HCT116 (cell line): ENCODE data around the gene GHR.

ENCODE experiments used
- CTCF ChIP-seq, 3 experiments: fragments of 200-600 bp in 1 of 3; sonication (generic) in 1 of 3; IDR thresholded peaks in 2 of 3; conservative IDR thresholded peaks in 1 of 3; 2 replicates each; pipeline ENCODE4 v1.5.1; 2012 to 2017; ENCODE audit warnings: low read depth in 2 of 3, low read length in 2 of 3, antibody characterized with exemption in 1 of 3, borderline replicate concordance in 1 of 3, control low read depth in 1 of 3, mild to moderate bottlenecking in 1 of 3, mixed read lengths in 1 of 3, mixed run types in 1 of 3, moderate library complexity in 1 of 3; ENCODE audit not compliant: insufficient read depth in 1 of 3
- FOSL1 ChIP-seq: IDR thresholded peaks from 2 replicates; pipeline ENCODE4 v1.6.1; 2012; ENCODE audit warnings: low read depth
- JUND ChIP-seq: IDR thresholded peaks from 2 replicates; pipeline ENCODE4 v1.6.1; 2012
- POLR2AphosphoS5 ChIP-seq: IDR thresholded peaks from 2 replicates; pipeline ENCODE4 v1.6.1; 2011; ENCODE audit warnings: mild to moderate bottlenecking, low read depth, low read length, moderate library complexity
- RAD21 ChIP-seq: IDR thresholded peaks from 2 replicates; pipeline ENCODE4 v1.6.1; 2012; ENCODE audit warnings: low read depth, mild to moderate bottlenecking
- YY1 ChIP-seq: IDR thresholded peaks from 2 replicates; pipeline ENCODE4 v1.6.1; 2011; ENCODE audit warnings: low read length, low read depth, moderate library complexity, mild to moderate bottlenecking; ENCODE audit not compliant: insufficient replicate concordance; ENCODE audit errors: extremely low read depth
- ZNF274 ChIP-seq: fragments of 200-500 bp; sonication (Bioruptor generic); IDR thresholded peaks from 2 replicates; pipeline ENCODE4 v1.6.1; 2014; ENCODE audit warnings: mild to moderate bottlenecking, low read depth, low read length, inconsistent platforms

GRCh38 chr5:42604171-42604711 lies 181.0 kb downstream of the GHR start:
- TF ChIP-seq CTCF (IDR thresholded peaks at IDR 0.05 in 2 of 3, conservative IDR thresholded peaks at IDR 0.05 in 1 of 3; ENCODE audit: borderline replicate concordance in 1 of 3, insufficient read depth in 1 of 3, low read depth in 2 of 3, low read length in 2 of 3), result no peak
- TF ChIP-seq POLR2AphosphoS5, result no peak
- no peak for TF ChIP-seq FOSL1
- TF ChIP-seq ZNF274, result no peak
- no peak for TF ChIP-seq YY1
- TF ChIP-seq RAD21, result no peak
- TF ChIP-seq JUND, result no peak
